LNCaP clone FGC (cell line): ENCODE results near the gene VPS37C.

ENCODE experiments used
- DNase-seq: peaks from one replicate; pipeline ENCODE4 v3.0.0-alpha.2; 2011; ENCODE audit warnings: low read depth
- H3K4me3 ChIP-seq: 2 replicates; pipeline ENCODE4 v1.5.1; 2011; ENCODE audit warnings: mild to moderate bottlenecking, low read depth, low read length, control low read depth
- CTCF ChIP-seq: IDR thresholded peaks from 2 replicates; pipeline ENCODE4 v1.5.1; 2012; ENCODE audit warnings: mild to moderate bottlenecking; ENCODE audit not compliant: control insufficient read depth, insufficient read depth; ENCODE audit errors: extremely low read depth

Gene VPS37C

GRCh38 chr11:61195719-61196118, 34.5 kb upstream of the VPS37C start:
- no peak for TF ChIP-seq CTCF
- no peak for DNase-seq
- no peak overlapping the region for H3K4me3 ChIP-seq

GRCh38 chr11:61194981-61195695, 33.9 kb upstream of the VPS37C start:
- no peak for DNase-seq
- no peak overlapping the region for H3K4me3 ChIP-seq
- no peak for TF ChIP-seq CTCF

DNA sequence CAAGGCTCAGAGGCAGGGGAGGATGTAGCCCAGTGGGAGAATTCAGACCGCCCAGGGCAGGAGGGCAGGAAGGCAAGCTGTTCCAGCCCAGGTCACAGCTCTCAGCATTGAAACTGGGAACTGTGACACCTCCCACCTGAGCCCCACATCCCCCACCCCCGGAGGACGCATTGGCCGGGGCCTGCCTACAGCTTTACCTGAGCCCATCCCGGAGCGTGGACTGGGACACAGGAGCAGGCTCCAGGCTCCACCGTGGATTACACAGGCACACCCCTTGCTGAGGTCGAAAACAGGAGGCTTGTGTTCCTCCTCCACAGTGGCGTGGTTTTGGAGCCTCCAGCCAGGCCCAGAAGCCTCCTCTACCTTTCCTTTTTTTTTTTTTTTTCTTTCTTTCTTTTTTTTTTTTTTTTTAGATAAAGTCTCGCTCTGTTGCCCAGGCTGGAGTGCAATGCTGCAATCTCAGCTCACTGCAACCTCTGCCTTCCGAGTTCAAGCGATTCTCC, 33.0 kb upstream of the VPS37C start:
- DNase-seq, result no peak
- H3K4me3 ChIP-seq, result no peak overlapping the region
- no peak for TF ChIP-seq CTCF

GRCh38 chr11:61193596-61193995, 32.4 kb upstream of the VPS37C start:
- no peak overlapping the region for H3K4me3 ChIP-seq
- TF ChIP-seq CTCF, result no peak
- no peak for DNase-seq

DNA sequence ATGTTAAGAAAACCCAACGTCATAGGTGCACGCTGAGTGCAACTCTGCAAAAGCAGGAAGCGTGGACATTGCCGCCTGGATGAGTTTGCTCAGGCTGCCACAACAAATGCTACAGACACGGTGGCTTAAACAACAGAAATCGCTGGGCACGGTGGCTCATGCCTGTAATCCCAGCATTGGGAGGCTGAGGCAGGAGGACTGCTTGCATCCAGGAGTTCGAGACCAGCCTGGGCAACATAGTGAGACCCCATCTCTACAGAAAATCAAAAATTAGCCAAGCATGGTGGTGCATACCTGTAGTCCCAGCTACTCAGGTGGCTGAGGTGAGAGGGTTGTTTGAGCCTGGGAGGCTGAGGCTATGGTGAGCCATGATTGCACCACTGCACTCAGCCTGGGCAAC, 28.7 kb upstream of the VPS37C start:
- DNase-seq, result no peak

GRCh38 chr11:61187505-61188130, 26.4 kb upstream of the VPS37C start:
- TF ChIP-seq CTCF, result peak; percentile 97
- H3K4me3 ChIP-seq, result no peak overlapping the region
- DNase-seq, result peak; percentile 41

More for the DNA sequence above, 28.7 kb upstream of the VPS37C start:
- H3K4me3 ChIP-seq, result no peak overlapping the region
- TF ChIP-seq CTCF, result no peak
